HEK293 (cell line): ENCODE results near the gene FAM120B.

Experiments used
- HOXC10 ChIP-seq: sonication (generic); formaldehyde crosslinking; IDR thresholded peaks from 2 replicates; pipeline ENCODE4 v1.8.1; 2023; ENCODE audit warnings: mild to moderate bottlenecking, missing genetic modification reagents
- HOXD13 ChIP-seq: sonication (generic); formaldehyde crosslinking; IDR thresholded peaks from 2 replicates; pipeline ENCODE4 v1.8.0; 2022; ENCODE audit warnings: missing genetic modification reagents, borderline replicate concordance
- OSR2 ChIP-seq: fragments of 450-650 bp; formaldehyde crosslinking; IDR thresholded peaks from 2 replicates; pipeline ENCODE4 v1.5.1; 2016; ENCODE audit warnings: missing biosample characterization, missing genetic modification characterization
- OVOL3 ChIP-seq: fragments of 450-650 bp; formaldehyde crosslinking; IDR thresholded peaks from 2 replicates; pipeline ENCODE4 v1.5.1; 2016; ENCODE audit warnings: missing biosample characterization, missing genetic modification characterization
- RBAK ChIP-seq: fragments of 450-650 bp; formaldehyde crosslinking; IDR thresholded peaks from 2 replicates; pipeline ENCODE4 v1.5.1; 2016; ENCODE audit warnings: missing biosample characterization, missing genetic modification characterization
- WT1 ChIP-seq: fragments of 450-650 bp; formaldehyde crosslinking; IDR thresholded peaks from 2 replicates; pipeline ENCODE4 v1.5.1; 2016; ENCODE audit warnings: missing biosample characterization, missing genetic modification characterization
- ZNF114 ChIP-seq: fragments of 450-650 bp; formaldehyde crosslinking; IDR thresholded peaks from 2 replicates; pipeline ENCODE4 v1.5.0; 2017; ENCODE audit warnings: missing biosample characterization, missing genetic modification characterization
- ZNF121 ChIP-seq: fragments of 450-650 bp; formaldehyde crosslinking; IDR thresholded peaks from 2 replicates; pipeline ENCODE4 v1.5.1; 2016; ENCODE audit warnings: missing biosample characterization, missing genetic modification characterization
- ZNF133 ChIP-seq: fragments of 450-650 bp; formaldehyde crosslinking; IDR thresholded peaks from 2 replicates; pipeline ENCODE4 v1.5.1; 2016; ENCODE audit warnings: missing biosample characterization, missing genetic modification characterization
- ZNF174 ChIP-seq: fragments of 450-650 bp; formaldehyde crosslinking; IDR thresholded peaks from 2 replicates; pipeline ENCODE4 v1.5.0; 2017; ENCODE audit warnings: missing biosample characterization, mild to moderate bottlenecking, missing genetic modification characterization
- ZNF175 ChIP-seq: fragments of 450-650 bp; formaldehyde crosslinking; IDR thresholded peaks from 2 replicates; pipeline ENCODE4 v1.5.1; 2016; ENCODE audit warnings: missing biosample characterization, missing genetic modification characterization
- ZNF24 ChIP-seq: fragments of 450-650 bp; formaldehyde crosslinking; IDR thresholded peaks from 2 replicates; pipeline ENCODE4 v1.5.1; 2016; ENCODE audit warnings: missing biosample characterization, missing genetic modification characterization
- ZNF266 ChIP-seq: fragments of 450-650 bp; formaldehyde crosslinking; IDR thresholded peaks from 2 replicates; pipeline ENCODE4 v1.5.1; 2016; ENCODE audit warnings: missing biosample characterization, missing genetic modification characterization, low read depth
- ZNF341 ChIP-seq: fragments of 450-650 bp; formaldehyde crosslinking; IDR thresholded peaks from 2 replicates; pipeline ENCODE4; 2016; ENCODE audit warnings: low read depth, missing biosample characterization, missing genetic modification characterization
- ZNF423 ChIP-seq: fragments of 450-650 bp; formaldehyde crosslinking; IDR thresholded peaks from 2 replicates; pipeline ENCODE4 v1.5.1; 2016; ENCODE audit warnings: missing biosample characterization, missing genetic modification characterization
- ZNF571 ChIP-seq: fragments of 450-650 bp; formaldehyde crosslinking; IDR thresholded peaks from 2 replicates; pipeline ENCODE4 v1.5.0; 2017; ENCODE audit warnings: missing biosample characterization, missing genetic modification characterization
- ZNF585B ChIP-seq: fragments of 450-650 bp; formaldehyde crosslinking; IDR thresholded peaks from 2 replicates; pipeline ENCODE4 v1.5.1; 2016; ENCODE audit warnings: missing biosample characterization, missing genetic modification characterization
- ZNF610 ChIP-seq: fragments of 450-650 bp; formaldehyde crosslinking; IDR thresholded peaks from 2 replicates; pipeline ENCODE4 v1.5.1; 2016; ENCODE audit warnings: missing biosample characterization, missing genetic modification characterization, borderline replicate concordance
- ZNF623 ChIP-seq: fragments of 450-650 bp; formaldehyde crosslinking; IDR thresholded peaks from 2 replicates; pipeline ENCODE4 v1.5.1; 2016; ENCODE audit warnings: missing biosample characterization, missing genetic modification characterization
- ZNF658 ChIP-seq: fragments of 450-650 bp; formaldehyde crosslinking; IDR thresholded peaks from 2 replicates; pipeline ENCODE4; 2016; ENCODE audit warnings: missing biosample characterization, missing genetic modification characterization
- ZNF704 ChIP-seq: fragments of 450-650 bp; formaldehyde crosslinking; IDR thresholded peaks from 2 replicates; pipeline ENCODE4 v1.5.1; 2016; ENCODE audit warnings: missing biosample characterization, missing genetic modification characterization
- ZNF707 ChIP-seq: fragments of 450-650 bp; formaldehyde crosslinking; IDR thresholded peaks from 2 replicates; pipeline ENCODE4 v1.5.1; 2016; ENCODE audit warnings: missing biosample characterization, missing genetic modification characterization
- ZNF76 ChIP-seq: fragments of 450-650 bp; formaldehyde crosslinking; IDR thresholded peaks from 2 replicates; pipeline ENCODE4; 2016; ENCODE audit warnings: low read depth, missing biosample characterization, missing genetic modification characterization, borderline replicate concordance
- ZNF791 ChIP-seq: fragments of 450-650 bp; formaldehyde crosslinking; IDR thresholded peaks from 2 replicates; pipeline ENCODE4 v1.5.1; 2016; ENCODE audit warnings: missing biosample characterization, missing genetic modification characterization
- ZSCAN23 ChIP-seq: fragments of 450-650 bp; formaldehyde crosslinking; IDR thresholded peaks from 2 replicates; pipeline ENCODE4 v1.5.1; 2016; ENCODE audit warnings: missing biosample characterization, missing genetic modification characterization
- TF ChIP-seq, protein P1 (sequence below): fragments of 450-650 bp; formaldehyde crosslinking; IDR thresholded peaks from 2 replicates; pipeline ENCODE4 v1.5.0; 2017; ENCODE audit warnings: missing biosample characterization, missing genetic modification characterization, borderline replicate concordance
- TF ChIP-seq, protein P2 (sequence below): sonication (generic); formaldehyde crosslinking; IDR thresholded peaks from 2 replicates; pipeline ENCODE4 v1.8.1; 2022; ENCODE audit warnings: mild to moderate bottlenecking, moderate library complexity, missing genetic modification reagents
- TF ChIP-seq, protein P3 (sequence below): fragments of 450-650 bp; formaldehyde crosslinking; IDR thresholded peaks from 2 replicates; pipeline ENCODE4 v1.5.1; 2016; ENCODE audit warnings: missing biosample characterization, missing genetic modification characterization, low read depth
- TF ChIP-seq, protein P4 (sequence below): fragments of 450-650 bp; formaldehyde crosslinking; IDR thresholded peaks from 2 replicates; pipeline ENCODE4 v1.5.1; 2016; ENCODE audit warnings: missing biosample characterization, missing genetic modification characterization
- TF ChIP-seq, protein P5 (sequence below): fragments of 450-650 bp; formaldehyde crosslinking; IDR thresholded peaks from 2 replicates; pipeline ENCODE4 v1.5.1; 2016; ENCODE audit warnings: missing biosample characterization, missing genetic modification characterization

The FAM120B gene

GRCh38 chr6:170306324-170307079, at the start of gene FAM120B (continued):
- TF ChIP-seq ZSCAN23, result peak; percentile 56; the same call in 1 of the 2 replicates
- TF ChIP-seq ZNF610, result peak; percentile 95
- no peak for TF ChIP-seq RBAK (tag by site-specific recombination)
- TF ChIP-seq, protein P1, sequence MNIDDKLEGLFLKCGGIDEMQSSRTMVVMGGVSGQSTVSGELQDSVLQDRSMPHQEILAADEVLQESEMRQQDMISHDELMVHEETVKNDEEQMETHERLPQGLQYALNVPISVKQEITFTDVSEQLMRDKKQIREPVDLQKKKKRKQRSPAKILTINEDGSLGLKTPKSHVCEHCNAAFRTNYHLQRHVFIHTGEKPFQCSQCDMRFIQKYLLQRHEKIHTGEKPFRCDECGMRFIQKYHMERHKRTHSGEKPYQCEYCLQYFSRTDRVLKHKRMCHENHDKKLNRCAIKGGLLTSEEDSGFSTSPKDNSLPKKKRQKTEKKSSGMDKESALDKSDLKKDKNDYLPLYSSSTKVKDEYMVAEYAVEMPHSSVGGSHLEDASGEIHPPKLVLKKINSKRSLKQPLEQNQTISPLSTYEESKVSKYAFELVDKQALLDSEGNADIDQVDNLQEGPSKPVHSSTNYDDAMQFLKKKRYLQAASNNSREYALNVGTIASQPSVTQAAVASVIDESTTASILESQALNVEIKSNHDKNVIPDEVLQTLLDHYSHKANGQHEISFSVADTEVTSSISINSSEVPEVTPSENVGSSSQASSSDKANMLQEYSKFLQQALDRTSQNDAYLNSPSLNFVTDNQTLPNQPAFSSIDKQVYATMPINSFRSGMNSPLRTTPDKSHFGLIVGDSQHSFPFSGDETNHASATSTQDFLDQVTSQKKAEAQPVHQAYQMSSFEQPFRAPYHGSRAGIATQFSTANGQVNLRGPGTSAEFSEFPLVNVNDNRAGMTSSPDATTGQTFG (tag by site-specific recombination), result no peak
- TF ChIP-seq ZNF174, result no peak
- no peak; the same call in 1 of the 2 replicates for TF ChIP-seq ZNF585B (tag by site-specific recombination)
- TF ChIP-seq, protein P2, sequence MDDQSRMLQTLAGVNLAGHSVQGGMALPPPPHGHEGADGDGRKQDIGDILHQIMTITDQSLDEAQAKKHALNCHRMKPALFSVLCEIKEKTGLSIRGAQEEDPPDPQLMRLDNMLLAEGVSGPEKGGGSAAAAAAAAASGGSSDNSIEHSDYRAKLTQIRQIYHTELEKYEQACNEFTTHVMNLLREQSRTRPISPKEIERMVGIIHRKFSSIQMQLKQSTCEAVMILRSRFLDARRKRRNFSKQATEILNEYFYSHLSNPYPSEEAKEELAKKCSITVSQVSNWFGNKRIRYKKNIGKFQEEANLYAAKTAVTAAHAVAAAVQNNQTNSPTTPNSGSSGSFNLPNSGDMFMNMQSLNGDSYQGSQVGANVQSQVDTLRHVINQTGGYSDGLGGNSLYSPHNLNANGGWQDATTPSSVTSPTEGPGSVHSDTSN, result peak; percentile 75
- TF ChIP-seq OVOL3 (tag by site-specific recombination), result peak; percentile 40; the same call in 1 of the 2 replicates
- TF ChIP-seq ZNF24, result no peak
- TF ChIP-seq ZNF707 (tag by site-specific recombination), result no peak
- no peak for TF ChIP-seq ZNF114 (tag by site-specific recombination)
- no peak for TF ChIP-seq ZNF571
- peak; percentile 65; the same call in 1 of the 2 replicates for TF ChIP-seq HOXD13 (CRISPR knock-in tag)
- TF ChIP-seq, protein P3, sequence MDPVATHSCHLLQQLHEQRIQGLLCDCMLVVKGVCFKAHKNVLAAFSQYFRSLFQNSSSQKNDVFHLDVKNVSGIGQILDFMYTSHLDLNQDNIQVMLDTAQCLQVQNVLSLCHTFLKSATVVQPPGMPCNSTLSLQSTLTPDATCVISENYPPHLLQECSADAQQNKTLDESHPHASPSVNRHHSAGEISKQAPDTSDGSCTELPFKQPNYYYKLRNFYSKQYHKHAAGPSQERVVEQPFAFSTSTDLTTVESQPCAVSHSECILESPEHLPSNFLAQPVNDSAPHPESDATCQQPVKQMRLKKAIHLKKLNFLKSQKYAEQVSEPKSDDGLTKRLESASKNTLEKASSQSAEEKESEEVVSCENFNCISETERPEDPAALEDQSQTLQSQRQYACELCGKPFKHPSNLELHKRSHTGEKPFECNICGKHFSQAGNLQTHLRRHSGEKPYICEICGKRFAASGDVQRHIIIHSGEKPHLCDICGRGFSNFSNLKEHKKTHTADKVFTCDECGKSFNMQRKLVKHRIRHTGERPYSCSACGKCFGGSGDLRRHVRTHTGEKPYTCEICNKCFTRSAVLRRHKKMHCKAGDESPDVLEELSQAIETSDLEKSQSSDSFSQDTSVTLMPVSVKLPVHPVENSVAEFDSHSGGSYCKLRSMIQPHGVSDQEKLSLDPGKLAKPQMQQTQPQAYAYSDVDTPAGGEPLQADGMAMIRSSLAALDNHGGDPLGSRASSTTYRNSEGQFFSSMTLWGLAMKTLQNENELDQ (tag by site-specific recombination), result no peak
- no peak for TF ChIP-seq OSR2 (tag by site-specific recombination)
- TF ChIP-seq ZNF423 (tag by site-specific recombination), result no peak
- TF ChIP-seq, protein P4, sequence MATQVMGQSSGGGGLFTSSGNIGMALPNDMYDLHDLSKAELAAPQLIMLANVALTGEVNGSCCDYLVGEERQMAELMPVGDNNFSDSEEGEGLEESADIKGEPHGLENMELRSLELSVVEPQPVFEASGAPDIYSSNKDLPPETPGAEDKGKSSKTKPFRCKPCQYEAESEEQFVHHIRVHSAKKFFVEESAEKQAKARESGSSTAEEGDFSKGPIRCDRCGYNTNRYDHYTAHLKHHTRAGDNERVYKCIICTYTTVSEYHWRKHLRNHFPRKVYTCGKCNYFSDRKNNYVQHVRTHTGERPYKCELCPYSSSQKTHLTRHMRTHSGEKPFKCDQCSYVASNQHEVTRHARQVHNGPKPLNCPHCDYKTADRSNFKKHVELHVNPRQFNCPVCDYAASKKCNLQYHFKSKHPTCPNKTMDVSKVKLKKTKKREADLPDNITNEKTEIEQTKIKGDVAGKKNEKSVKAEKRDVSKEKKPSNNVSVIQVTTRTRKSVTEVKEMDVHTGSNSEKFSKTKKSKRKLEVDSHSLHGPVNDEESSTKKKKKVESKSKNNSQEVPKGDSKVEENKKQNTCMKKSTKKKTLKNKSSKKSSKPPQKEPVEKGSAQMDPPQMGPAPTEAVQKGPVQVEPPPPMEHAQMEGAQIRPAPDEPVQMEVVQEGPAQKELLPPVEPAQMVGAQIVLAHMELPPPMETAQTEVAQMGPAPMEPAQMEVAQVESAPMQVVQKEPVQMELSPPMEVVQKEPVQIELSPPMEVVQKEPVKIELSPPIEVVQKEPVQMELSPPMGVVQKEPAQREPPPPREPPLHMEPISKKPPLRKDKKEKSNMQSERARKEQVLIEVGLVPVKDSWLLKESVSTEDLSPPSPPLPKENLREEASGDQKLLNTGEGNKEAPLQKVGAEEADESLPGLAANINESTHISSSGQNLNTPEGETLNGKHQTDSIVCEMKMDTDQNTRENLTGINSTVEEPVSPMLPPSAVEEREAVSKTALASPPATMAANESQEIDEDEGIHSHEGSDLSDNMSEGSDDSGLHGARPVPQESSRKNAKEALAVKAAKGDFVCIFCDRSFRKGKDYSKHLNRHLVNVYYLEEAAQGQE (tag by site-specific recombination), result 0 out of 2 replicates have a peak, but pooled peaks have one; percentile 59
- TF ChIP-seq ZNF623, result no peak
- peak; percentile 55; the same call in 1 of the 2 replicates for TF ChIP-seq ZNF76
- no peak for TF ChIP-seq ZNF175 (tag by site-specific recombination)
- no peak for TF ChIP-seq ZNF133
- TF ChIP-seq ZNF341 (tag by site-specific recombination), result no peak
- TF ChIP-seq HOXC10 (CRISPR knock-in tag), result no peak
- no peak for TF ChIP-seq ZNF658 (tag by site-specific recombination)
- TF ChIP-seq, protein P5, sequence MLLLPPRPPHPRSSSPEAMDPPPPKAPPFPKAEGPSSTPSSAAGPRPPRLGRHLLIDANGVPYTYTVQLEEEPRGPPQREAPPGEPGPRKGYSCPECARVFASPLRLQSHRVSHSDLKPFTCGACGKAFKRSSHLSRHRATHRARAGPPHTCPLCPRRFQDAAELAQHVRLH (tag by site-specific recombination), result no peak
- TF ChIP-seq ZNF704, result no peak
- TF ChIP-seq WT1 (tag by site-specific recombination), result 0 out of 2 replicates have a peak, but pooled peaks have one; percentile 9
- no peak for TF ChIP-seq ZNF266 (tag by site-specific recombination)
- TF ChIP-seq ZNF791 (tag by site-specific recombination), result no peak
- no peak for TF ChIP-seq ZNF121
